Peyer's patch (tissue), 4 donors: ENCODE results near the gene FEV. TPM values are rescaled to one million over a fixed set of nuclear protein-coding genes. Genes with fewer than 3 reads are reported as not detected.

Source experiments
- DNase-seq, 3 donors: peaks; one replicate each; pipeline ENCODE4 v3.0.0-alpha.2; 2017 to 2019
- H3K27ac ChIP-seq, 4 donors: fragments of 200-600 bp; sonication (generic); one replicate each; pipeline ENCODE4 v1.5.1; 2016 to 2019
- H3K27me3 ChIP-seq, 2 donors: fragments of 200-600 bp; sonication (generic); one replicate each; pipeline ENCODE4 v1.5.1; 2019
- H3K36me3 ChIP-seq, 3 donors: fragments of 200-600 bp; sonication (generic); one replicate each; pipeline ENCODE4 v1.5.1; 2016 to 2019
- H3K4me1 ChIP-seq, 4 donors: fragments of 200-600 bp; sonication (generic); one replicate each; pipeline ENCODE4 v1.5.1; 2016 to 2019
- H3K4me3 ChIP-seq, 4 donors: fragments of 200-600 bp; sonication (generic); 1 replicate in 3 of 4; 2 replicates in 1 of 4; pipeline ENCODE4 v1.5.1; 2016 to 2019; ENCODE audit warnings: mild to moderate bottlenecking in 1 of 4
- H3K9me3 ChIP-seq, 4 donors: fragments of 200-600 bp; sonication (generic); one replicate each; pipeline ENCODE4 v1.5.1; 2016 to 2019; ENCODE audit warnings: mild to moderate bottlenecking in 1 of 4
- CTCF ChIP-seq, 6 experiments: fragments of 450-650 bp in 4 of 6; fragments of 200-600 bp in 2 of 6; sonication (generic) in 1 of 6; IDR thresholded peaks; one replicate each; pipeline ENCODE4 v1.5.1; 2017 to 2019; ENCODE audit warnings: antibody characterized with exemption in 6 of 6, mild to moderate bottlenecking in 3 of 6, moderate library complexity in 1 of 6
- POLR2A ChIP-seq, 2 donors: fragments of 450-650 bp; IDR thresholded peaks; one replicate each; pipeline ENCODE4 v1.5.1; 2017; ENCODE audit warnings: antibody characterized with exemption in 2 of 2, mild to moderate bottlenecking in 2 of 2, moderate library complexity in 2 of 2
- total RNA-seq, 4 donors: library from RNA; depleted of rRNA; stranded (reverse); fragments of >200 nt; gene quantifications; one replicate each; pipeline ENCODE4 v1.1.0, GENCODE V29; 2016

Gene FEV
- total RNA-seq, 4 donors from 2014 or later, result 3.2 to 6.7 (median 5.1) TPM; not detected in 1

GRCh38 chr2:218995972-218996711, 11.2 kb upstream of the FEV start:
- Histone ChIP-seq H3K4me3 (peak overlapping the region in 2 of 4 donors; percentile 43 to 50), H3K36me3 (no peaks in the 10 kb centered on the region), H3K27ac (peak overlapping the region in 2 of 4 donors; percentile 40 to 65), H3K9me3 (no peaks in the 10 kb centered on the region), H3K27me3 (peaks cover 0 to 43% of the 10 kb centered on the region in 2 donors), H3K4me1 (peaks cover 0 to 26% (median 12%) of the 10 kb centered on the region in 4 donors)
- TF ChIP-seq POLR2A (IDR thresholded peaks at IDR 0.05), result peak; percentile 16 to 58
- TF ChIP-seq CTCF (IDR thresholded peaks at IDR 0.05), result peak; percentile 68 to 93 (median 88)
- peak; percentile 57 to 92 (median 92) for DNase-seq

GRCh38 chr2:218995561-218995960, 10.6 kb upstream of the FEV start:
- Histone ChIP-seq H3K36me3 (no peaks in the 10 kb centered on the region), H3K27ac (no peak overlapping the region), H3K9me3 (no peaks in the 10 kb centered on the region), H3K4me1 (peaks cover 0 to 26% (median 12%) of the 10 kb centered on the region in 4 donors), H3K4me3 (no peak overlapping the region), H3K27me3 (peaks cover 0 to 48% of the 10 kb centered on the region in 2 donors)
- no peak for DNase-seq
- TF ChIP-seq CTCF (IDR thresholded peaks at IDR 0.05) (no peak), POLR2A (IDR thresholded peaks at IDR 0.05) (no peak)

GRCh38 chr2:218993345-218994315, 8.6 kb upstream of the FEV start, which contains the start of gene CRYBA2:
Gene CRYBA2, minus strand, starts transcription at chr2:218993422. Its CDS starts 246 bp downstream, at chr2:218993176.
- no peak within 1 kb of the TSS for H3K27ac ChIP-seq
- H3K4me3 ChIP-seq, result peak within 1 kb of the TSS in 3 of 4 donors; percentile 30 to 48 (median 39)
- no peaks in the 10 kb centered on the region for H3K36me3 ChIP-seq
- peaks cover 0 to 59% of the 10 kb centered on the region in 2 donors for H3K27me3 ChIP-seq
- no peaks in the 10 kb centered on the region for H3K9me3 ChIP-seq
- H3K4me1 ChIP-seq, result peaks cover 0 to 26% (median 12%) of the 10 kb centered on the region in 4 donors
- no peak for DNase-seq
- no peak for TF ChIP-seq POLR2A (IDR thresholded peaks at IDR 0.05)
- peak in 1 of 6 experiments; percentile 5 for TF ChIP-seq CTCF (IDR thresholded peaks at IDR 0.05)

GRCh38 chr2:218992703-218993344, 7.8 kb upstream of the FEV start:
- Histone ChIP-seq H3K9me3 (no peaks in the 10 kb centered on the region), H3K36me3 (no peaks in the 10 kb centered on the region), H3K27ac (no peak overlapping the region), H3K27me3 (peaks cover 0 to 65% of the 10 kb centered on the region in 2 donors), H3K4me1 (peaks cover 0 to 26% (median 12%) of the 10 kb centered on the region in 4 donors), H3K4me3 (peak overlapping the region in 3 of 4 donors; percentile 30 to 48 (median 39))
- no peak for DNase-seq
- no peak for TF ChIP-seq CTCF (IDR thresholded peaks at IDR 0.05)
- no peak for TF ChIP-seq POLR2A (IDR thresholded peaks at IDR 0.05)

- Histone ChIP-seq H3K27ac (no peak overlapping the region), H3K36me3 (no peaks in the 10 kb centered on the region), H3K4me3 (no peak overlapping the region), H3K4me1 (peaks cover 0 to 26% (median 12%) of the 10 kb centered on the region in 4 donors), H3K27me3 (peaks cover 0 to 65% of the 10 kb centered on the region in 2 donors), H3K9me3 (no peaks in the 10 kb centered on the region)
- no peak for DNase-seq
- no peak for TF ChIP-seq POLR2A (IDR thresholded peaks at IDR 0.05)
- TF ChIP-seq CTCF (IDR thresholded peaks at IDR 0.05), result no peak
Observed at GRCh38 chr2:218992196-218992595, 7.2 kb upstream of the FEV start.
